PC-3 (cell line): Measurements from ENCODE around the gene GAD1.

Experiments
- EZH2phosphoT487 ChIP-seq: fragments of 300-600 bp; sonication (generic); IDR thresholded peaks from 2 replicates; pipeline ENCODE4 v1.6.1; 2018; ENCODE audit warnings: mild to moderate bottlenecking, antibody characterized with exemption, low read length, borderline replicate concordance
- TF ChIP-seq, protein P1 (sequence below): fragments of 300-600 bp; sonication (generic); conservative IDR thresholded peaks from 2 replicates; pipeline ENCODE4 v1.5.1; 2017; ENCODE audit warnings: antibody characterized with exemption, low read depth, mild to moderate bottlenecking, low read length

DNA sequence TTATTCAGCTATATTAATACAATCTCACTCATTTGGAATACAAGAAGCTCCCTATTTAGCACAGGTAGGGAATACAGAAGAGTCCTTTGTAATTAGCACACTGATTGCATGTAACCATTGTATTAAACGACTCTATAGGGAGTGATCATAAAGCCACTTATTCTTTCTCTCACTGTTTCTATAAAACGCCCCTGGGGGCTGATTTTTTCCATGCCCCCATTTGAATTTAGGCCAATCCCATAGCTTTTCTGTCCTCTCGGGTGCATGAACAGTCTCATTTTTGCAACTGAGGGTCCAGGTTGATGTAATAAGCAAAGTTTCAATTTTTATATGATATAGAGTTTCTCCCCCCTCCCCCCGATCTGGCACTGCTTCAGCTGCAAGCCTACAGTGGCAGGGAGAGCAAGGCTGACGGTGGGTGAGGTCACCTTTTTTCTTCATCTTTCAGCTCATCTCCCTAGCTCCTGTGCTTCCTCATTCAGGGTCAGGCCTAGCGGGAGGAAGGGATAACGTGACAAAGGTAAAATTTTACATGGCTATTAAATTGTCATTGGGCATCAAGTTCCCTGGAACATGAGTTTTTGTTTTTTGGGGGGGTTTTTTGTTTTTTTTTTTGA lies 45.7 kb downstream of the GAD1 start:
- TF ChIP-seq, protein P1, sequence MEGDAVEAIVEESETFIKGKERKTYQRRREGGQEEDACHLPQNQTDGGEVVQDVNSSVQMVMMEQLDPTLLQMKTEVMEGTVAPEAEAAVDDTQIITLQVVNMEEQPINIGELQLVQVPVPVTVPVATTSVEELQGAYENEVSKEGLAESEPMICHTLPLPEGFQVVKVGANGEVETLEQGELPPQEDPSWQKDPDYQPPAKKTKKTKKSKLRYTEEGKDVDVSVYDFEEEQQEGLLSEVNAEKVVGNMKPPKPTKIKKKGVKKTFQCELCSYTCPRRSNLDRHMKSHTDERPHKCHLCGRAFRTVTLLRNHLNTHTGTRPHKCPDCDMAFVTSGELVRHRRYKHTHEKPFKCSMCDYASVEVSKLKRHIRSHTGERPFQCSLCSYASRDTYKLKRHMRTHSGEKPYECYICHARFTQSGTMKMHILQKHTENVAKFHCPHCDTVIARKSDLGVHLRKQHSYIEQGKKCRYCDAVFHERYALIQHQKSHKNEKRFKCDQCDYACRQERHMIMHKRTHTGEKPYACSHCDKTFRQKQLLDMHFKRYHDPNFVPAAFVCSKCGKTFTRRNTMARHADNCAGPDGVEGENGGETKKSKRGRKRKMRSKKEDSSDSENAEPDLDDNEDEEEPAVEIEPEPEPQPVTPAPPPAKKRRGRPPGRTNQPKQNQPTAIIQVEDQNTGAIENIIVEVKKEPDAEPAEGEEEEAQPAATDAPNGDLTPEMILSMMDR = no peak
- no peak for TF ChIP-seq EZH2phosphoT487
